GM18502 (cell line): ENCODE data around the gene ZNF844.
A peak's percentile ranks its signal among the peaks of the same experiment; 100 is the strongest.
"Not testable (repeated sequence)": the region's sequence is repeated elsewhere in the genome, so short reads cannot be mapped to it uniquely, and the experiment has no call there.

Source experiments
- ATAC-seq: cut with Tn5 transposase; IDR thresholded peaks from one replicate; pipeline ENCODE4 v1.9.1; 2021; ENCODE audit warnings: mild to moderate bottlenecking; ENCODE audit not compliant: unreplicated experiment, poor library complexity

The ZNF844 gene

GRCh38 chr19:12064590-12065538, at the start of gene ZNF844:
ZNF844 (plus strand) TSS chr19:12064731; CDS start chr19:12064874, 143 bp downstream.
- peak; percentile 86 for ATAC-seq

GRCh38 chr19:12015015-12015752, 49.3 kb upstream of the ZNF844 start:
- no peak for ATAC-seq

- no peak for ATAC-seq
Observed at GRCh38 chr19:12015753-12016116, 48.8 kb upstream of the ZNF844 start.

GRCh38 chr19:12034198-12034597, 30.3 kb upstream of the ZNF844 start:
- ATAC-seq, result no peak

GRCh38 chr19:12034620-12035019, 29.9 kb upstream of the ZNF844 start:
- ATAC-seq, result no peak

GRCh38 chr19:12035220-12036172, 29.0 kb upstream of the ZNF844 start, which contains the start of gene ZNF433:
ZNF433 (minus strand) TSS chr19:12035679; CDS start chr19:12035539, 140 bp downstream.
- peak; percentile 87 for ATAC-seq

- no peak for ATAC-seq
Observed at GRCh38 chr19:12042893-12043292, 21.6 kb upstream of the ZNF844 start.

- ATAC-seq, result no peak
Observed at GRCh38 chr19:12043752-12044422, 20.6 kb upstream of the ZNF844 start.

- ATAC-seq, result no peak
Observed at GRCh38 chr19:12047868-12048267, 16.7 kb upstream of the ZNF844 start.

GRCh38 chr19:12052091-12052496, 12.4 kb upstream of the ZNF844 start:
- ATAC-seq, result peak; percentile 20

GRCh38 chr19:12052497-12053169, 11.9 kb upstream of the ZNF844 start, which contains the start of gene ZNF878:
ZNF878 (minus strand) TSS chr19:12052961; CDS start chr19:12052801, 160 bp downstream.
- ATAC-seq, result peak; percentile 80

- ATAC-seq, result no peak
Observed at GRCh38 chr19:12055784-12056183, 8.7 kb upstream of the ZNF844 start.

GRCh38 chr19:12075538-12076139, 11.1 kb downstream of the ZNF844 start:
- ATAC-seq, result no peak

- not testable (repeated sequence) for ATAC-seq
Observed at GRCh38 chr19:12076331-12076730, 11.8 kb downstream of the ZNF844 start.

GRCh38 chr19:12077375-12077774, 12.8 kb downstream of the ZNF844 start:
- no peak for ATAC-seq

GRCh38 chr19:12083336-12083735, 18.8 kb downstream of the ZNF844 start:
- not testable (repeated sequence) for ATAC-seq

- no peak for ATAC-seq
Observed at GRCh38 chr19:12085074-12085818, 20.7 kb downstream of the ZNF844 start.

- no peak for ATAC-seq
Observed at GRCh38 chr19:12090807-12091206, 26.3 kb downstream of the ZNF844 start.
